SU-DHL-6 (cell line): ENCODE results near the gene PLA2G5.

Source experiments
- CTCF ChIP-seq: fragments of 200-600 bp; sonication (generic); IDR thresholded peaks from one replicate; pipeline ENCODE4 v1.5.1; 2017; ENCODE audit warnings: antibody characterized with exemption, mild to moderate bottlenecking, low read length, moderate library complexity; ENCODE audit not compliant: insufficient read depth, poor library complexity, severe bottlenecking
- EZH2phosphoT487 ChIP-seq: fragments of 200-600 bp; sonication (generic), shearing (Covaris generic); conservative IDR thresholded peaks from 2 replicates; pipeline ENCODE4 v1.6.1; 2018; ENCODE audit warnings: mild to moderate bottlenecking, antibody characterized with exemption, low read length, moderate library complexity, mixed read lengths

- TF ChIP-seq CTCF (no peak), EZH2phosphoT487 (no peak)
These were observed 1.4 kb downstream of the PLA2G5 start for GRCh38 chr1:20071416-20071815.
